Skeletal muscle tissue (tissue), 4 donors: Measurements from ENCODE around the gene IREB2. TPM values are rescaled to one million over a fixed set of nuclear protein-coding genes. Genes with fewer than 3 reads are reported as not detected.
A peak's percentile ranks its signal among the peaks of the same experiment; 100 is the strongest.
"Not testable (repeated sequence)": the region's sequence is repeated elsewhere in the genome, so short reads cannot be mapped to it uniquely, and the experiment has no call there.

ENCODE experiments used
- H3K27ac ChIP-seq: one replicate; pipeline ENCODE4 v1.7.0; 2013; ENCODE audit warnings: mild to moderate bottlenecking, low read depth, low read length, inconsistent platforms
- H3K27me3 ChIP-seq, 3 donors: one replicate each; pipeline ENCODE4 v1.7.0; 2013; ENCODE audit warnings: low read length in 3 of 3; ENCODE audit not compliant: control insufficient read depth in 3 of 3, insufficient read depth in 3 of 3
- H3K36me3 ChIP-seq, 3 donors: one replicate each; pipeline ENCODE4 v1.7.0; 2013; ENCODE audit warnings: low read length in 3 of 3; ENCODE audit not compliant: control insufficient read depth in 3 of 3, insufficient read depth in 3 of 3
- H3K4me1 ChIP-seq, 3 donors: one replicate each; pipeline ENCODE4 v1.7.0; 2013; ENCODE audit warnings: low read length in 3 of 3, mild to moderate bottlenecking in 3 of 3; ENCODE audit not compliant: control insufficient read depth in 3 of 3, insufficient read depth in 3 of 3
- H3K4me3 ChIP-seq, 3 donors: one replicate each; pipeline ENCODE4 v1.7.0; 2013; ENCODE audit warnings: low read length in 3 of 3
- H3K9ac ChIP-seq, 3 donors: one replicate each; pipeline ENCODE4 v1.7.0; 2013; ENCODE audit warnings: low read length in 3 of 3, mild to moderate bottlenecking in 3 of 3, moderate library complexity in 2 of 3, low read depth in 1 of 3
- H3K9me3 ChIP-seq, 3 donors: one replicate each; pipeline ENCODE4 v1.7.0; 2013; ENCODE audit warnings: low read length in 3 of 3; ENCODE audit not compliant: control insufficient read depth in 3 of 3
- total RNA-seq: library from RNA; depleted of rRNA; stranded (reverse); fragments of >200 nt; gene quantifications from one replicate; pipeline ENCODE4 v1.2.3, GENCODE V29; 2014
- donor health status: Osteomylitis.

The IREB2 gene
- total RNA-seq, 1 donor from 2014 or later: 35.0 TPM

DNA sequence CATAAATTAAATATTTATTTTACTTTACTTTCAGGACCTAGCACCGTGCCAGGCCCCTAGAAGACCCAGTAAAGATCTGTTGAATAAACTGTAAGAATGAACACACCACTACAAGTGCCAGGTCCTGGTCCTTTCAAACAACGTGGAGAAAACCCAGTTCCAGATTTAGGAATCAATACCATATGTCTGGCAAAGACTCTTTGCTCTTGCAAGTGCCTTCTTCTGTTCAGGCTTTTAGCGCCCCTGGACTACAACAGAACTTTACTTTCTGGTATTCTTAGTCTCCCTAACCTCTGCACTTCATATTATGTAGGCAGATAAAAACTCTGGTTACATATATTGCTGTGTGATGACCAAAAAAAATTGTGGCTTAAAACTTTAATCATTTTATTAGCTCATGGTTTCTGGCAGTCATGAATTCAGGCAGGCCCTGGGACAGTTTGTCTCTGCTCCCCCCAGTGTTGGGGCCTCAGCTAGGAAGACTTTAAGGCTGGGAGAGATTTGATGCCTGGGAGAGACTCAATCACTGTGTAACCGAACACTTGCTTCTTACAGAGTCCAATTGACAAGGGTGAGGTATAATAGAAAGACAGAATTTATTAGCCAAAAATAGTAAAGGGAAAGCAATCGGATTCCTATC, 99.4 kb downstream of the IREB2 start:
- peak overlapping the region in 1 of 3 donors; percentile 4 for H3K9ac ChIP-seq
- H3K4me3 ChIP-seq: no peak overlapping the region
- no peaks in the 10 kb centered on the region for H3K9me3 ChIP-seq
- H3K4me1 ChIP-seq: peaks cover 12 to 15% (median 13%) of the 10 kb centered on the region in 3 donors
- H3K36me3 ChIP-seq: peaks cover 0 to 5% (median 2%) of the 10 kb centered on the region in 3 donors
- no peak overlapping the region for H3K27ac ChIP-seq
- no peaks in the 10 kb centered on the region for H3K27me3 ChIP-seq

DNA sequence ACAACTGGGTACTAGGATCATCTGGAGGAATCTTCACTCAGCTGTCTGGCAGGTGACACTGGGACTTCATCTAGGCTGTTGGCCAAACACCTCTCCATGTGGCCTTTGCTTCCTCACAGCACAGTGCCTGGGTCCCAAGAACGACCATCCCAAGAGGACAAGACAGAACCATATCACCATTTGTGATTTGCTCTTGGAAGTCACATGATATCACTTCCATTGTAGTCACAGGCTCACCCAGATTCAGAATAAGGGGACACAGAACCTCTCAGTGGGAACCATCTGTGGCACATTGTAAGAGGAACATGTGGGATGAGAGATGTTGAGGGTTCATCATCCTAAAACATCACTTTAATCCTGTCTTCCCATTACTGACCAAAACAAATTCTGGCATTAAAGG, 100.3 kb downstream of the IREB2 start:
- no peaks in the 10 kb centered on the region for H3K9me3 ChIP-seq
- H3K4me1 ChIP-seq: peaks cover 14 to 20% (median 19%) of the 10 kb centered on the region in 3 donors
- no peak overlapping the region for H3K27ac ChIP-seq

DNA sequence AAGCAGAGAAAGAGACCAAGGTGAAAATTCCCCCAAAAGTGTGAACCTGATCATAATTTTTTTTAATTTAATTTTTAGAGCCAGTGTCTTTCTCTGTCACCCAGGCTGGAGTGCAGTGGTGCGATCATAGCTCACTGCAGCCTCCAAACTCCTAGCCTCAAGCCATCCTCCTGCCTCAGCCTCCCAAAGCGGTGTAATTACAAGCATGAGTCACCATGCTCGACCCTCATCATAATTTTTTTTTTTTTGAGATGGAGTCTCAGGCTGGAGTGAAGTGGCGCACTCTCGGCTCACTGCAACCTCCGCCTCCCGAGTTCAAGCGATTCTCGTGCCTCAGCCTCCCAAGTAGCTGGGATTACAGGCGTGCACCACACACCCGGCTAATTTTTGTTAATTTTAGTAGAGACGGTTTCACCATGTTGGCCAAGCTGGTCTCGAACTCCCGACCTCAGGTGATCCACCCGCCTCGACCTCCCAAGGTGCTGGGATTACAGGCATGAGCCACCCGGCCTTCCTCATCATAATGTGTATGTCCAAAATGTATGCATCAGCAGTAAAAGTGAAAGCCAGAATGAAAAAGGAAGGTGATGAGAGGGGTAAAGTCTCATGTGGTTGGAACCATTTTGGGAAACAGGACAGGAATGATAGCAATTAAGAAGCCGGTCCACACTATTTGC, 101.6 kb downstream of the IREB2 start:
- H3K4me1 ChIP-seq: peaks cover 14 to 20% (median 19%) of the 10 kb centered on the region in 3 donors
- H3K9ac ChIP-seq: peak overlapping the region; percentile 96 to 99 (median 97)
- not testable (repeated sequence) for H3K9me3 ChIP-seq, H3K27me3 ChIP-seq
- peak overlapping the region; percentile 96 for H3K27ac ChIP-seq
- H3K4me3 ChIP-seq: peak overlapping the region; percentile 97 to 100 (median 98)
- H3K36me3 ChIP-seq: peaks cover 7 to 18% (median 14%) of the 10 kb centered on the region in 3 donors

More for the DNA sequence above, 100.3 kb downstream of the IREB2 start:
- Histone ChIP-seq H3K4me3 (no peak overlapping the region), H3K9ac (no peak overlapping the region), H3K36me3 (peaks cover 7 to 14% (median 7%) of the 10 kb centered on the region in 3 donors), H3K27me3 (no peaks in the 10 kb centered on the region)

DNA sequence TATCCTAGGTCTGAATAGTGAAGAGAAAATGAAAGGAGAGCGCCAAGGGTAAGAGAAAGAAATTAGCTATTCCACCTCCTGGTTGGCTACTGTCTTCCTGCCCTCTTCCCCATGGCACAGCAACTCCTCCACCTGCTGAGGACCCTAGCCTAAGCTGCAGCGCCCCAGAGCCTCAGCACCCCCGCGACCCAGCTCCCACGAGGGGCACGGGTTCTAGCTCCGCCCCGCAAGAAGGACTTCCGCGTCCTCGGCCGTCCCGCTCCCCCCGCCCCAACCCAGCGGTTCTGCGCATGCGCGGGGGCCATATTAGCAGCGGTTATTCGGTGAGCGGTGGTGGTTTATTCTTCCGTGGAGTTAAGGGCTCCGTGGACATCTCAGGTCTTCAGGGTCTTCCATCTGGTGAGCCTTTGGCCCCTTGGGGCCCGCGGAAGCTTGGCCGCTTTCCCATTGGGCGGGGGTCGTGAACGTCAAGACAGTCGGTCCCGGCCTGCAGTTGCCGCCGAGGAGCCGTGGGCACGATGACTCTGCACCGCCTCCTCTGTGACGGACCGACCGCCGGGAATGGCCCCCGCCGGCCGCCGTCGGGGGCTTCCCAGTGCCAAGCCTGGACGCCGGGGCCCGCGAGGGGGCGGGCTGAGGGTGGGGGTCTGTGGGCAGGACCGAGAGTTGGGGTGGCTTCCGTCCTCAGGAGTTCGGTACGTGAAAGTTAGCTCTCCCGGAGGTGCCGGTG, 102.3 kb downstream of the IREB2 start, which contains the start of gene PSMA4:
TSS of gene PSMA4 (plus strand) at position 304 of the 730 bp plus-strand sequence. CDS start 1,484 bp downstream, outside the sequence.
- H3K4me3 ChIP-seq: peak within 1 kb of the TSS; percentile 97 to 100 (median 98)
- no peaks in the 10 kb centered on the region for H3K27me3 ChIP-seq
- H3K36me3 ChIP-seq: peaks cover 9 to 23% (median 20%) of the 10 kb centered on the region in 3 donors
- no peaks in the 10 kb centered on the region for H3K9me3 ChIP-seq
- H3K4me1 ChIP-seq: peaks cover 14 to 20% (median 19%) of the 10 kb centered on the region in 3 donors
- peak within 1 kb of the TSS; percentile 96 for H3K27ac ChIP-seq
- H3K9ac ChIP-seq: peak within 1 kb of the TSS; percentile 96 to 99 (median 97)

DNA sequence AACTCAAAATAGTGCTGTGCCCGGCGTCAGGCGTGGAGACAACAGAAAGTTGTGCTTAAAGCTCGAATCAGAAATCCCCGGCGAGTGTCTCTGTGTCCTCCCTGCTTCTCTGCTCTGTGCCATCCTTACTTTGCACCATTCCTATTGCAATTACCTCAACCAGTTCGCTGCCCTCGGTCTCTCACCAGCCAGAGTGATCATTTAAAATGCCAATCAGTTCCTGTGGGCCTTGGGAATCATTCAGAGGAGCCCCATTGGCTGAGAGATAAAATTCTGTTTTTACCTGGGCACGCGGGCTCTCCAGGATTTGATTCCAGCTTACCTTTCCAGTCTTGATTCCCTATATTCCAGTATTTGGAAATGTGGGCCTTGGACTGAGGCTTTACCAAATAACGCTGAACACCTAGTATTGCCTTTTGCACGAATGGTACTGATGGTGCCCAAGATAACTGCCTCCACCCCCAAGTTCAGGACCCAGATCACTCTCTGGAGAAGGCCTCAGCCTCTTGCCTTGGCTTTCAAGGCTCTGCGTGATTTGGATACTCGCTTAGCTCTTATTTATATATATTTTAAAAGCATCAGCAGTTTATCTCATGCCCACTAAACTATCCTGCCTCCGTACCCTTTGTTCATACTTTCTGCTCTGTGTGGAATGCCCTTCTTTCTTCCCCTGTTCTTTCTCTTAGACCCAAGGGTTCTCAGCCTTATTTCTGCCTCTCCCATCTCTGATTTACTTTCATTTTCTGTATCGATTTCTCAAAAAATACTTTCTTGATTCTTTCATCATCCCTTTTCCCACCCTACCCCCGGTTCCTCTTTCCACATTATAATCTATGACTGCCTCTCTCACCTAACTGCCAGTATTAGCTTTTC, 103.1 kb downstream of the IREB2 start:
- Histone ChIP-seq H3K9ac (peak overlapping the region; percentile 93 to 97 (median 96)), H3K4me3 (peak overlapping the region; percentile 97 to 100 (median 98)), H3K36me3 (peaks cover 16 to 31% (median 28%) of the 10 kb centered on the region in 3 donors), H3K27me3 (no peaks in the 10 kb centered on the region), H3K4me1 (peaks cover 14 to 20% (median 19%) of the 10 kb centered on the region in 3 donors), H3K9me3 (no peaks in the 10 kb centered on the region), H3K27ac (peak overlapping the region; percentile 96)

GRCh38 chr15:78541744-78542034, 103.7 kb downstream of the IREB2 start:
- Histone ChIP-seq H3K9ac (peak overlapping the region; percentile 93 to 97 (median 96)), H3K4me1 (peaks cover 14 to 20% (median 19%) of the 10 kb centered on the region in 3 donors), H3K27me3 (no peaks in the 10 kb centered on the region), H3K27ac (peak overlapping the region; percentile 96), H3K4me3 (peak overlapping the region; percentile 97 to 100 (median 98)), H3K36me3 (peaks cover 22 to 37% (median 32%) of the 10 kb centered on the region in 3 donors), H3K9me3 (no peaks in the 10 kb centered on the region)

DNA sequence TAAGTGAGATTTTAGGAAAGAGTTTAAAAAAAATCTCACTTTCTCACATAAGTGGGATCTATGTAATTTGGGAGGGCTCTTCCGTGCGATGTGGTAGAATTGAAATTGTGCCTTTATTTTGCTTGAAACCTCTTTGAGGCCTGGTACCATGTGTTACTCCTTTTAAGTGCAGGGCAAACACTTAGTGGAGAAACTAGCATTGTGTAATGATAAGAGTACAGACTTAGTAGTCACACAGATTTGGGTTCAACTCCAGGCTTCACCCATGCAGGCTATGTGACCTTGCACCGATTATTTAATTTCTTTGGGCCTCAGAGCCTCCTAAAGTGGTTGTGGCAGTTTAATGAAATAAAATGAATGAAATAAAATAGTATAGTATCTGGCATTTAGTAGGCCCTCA, 104.6 kb downstream of the IREB2 start:
- Histone ChIP-seq H3K36me3 (peaks cover 27 to 46% (median 41%) of the 10 kb centered on the region in 3 donors), H3K4me1 (peaks cover 14 to 20% (median 19%) of the 10 kb centered on the region in 3 donors), H3K27me3 (no peaks in the 10 kb centered on the region), H3K27ac (no peak overlapping the region), H3K9me3 (no peaks in the 10 kb centered on the region), H3K4me3 (no peak overlapping the region), H3K9ac (no peak overlapping the region)

DNA sequence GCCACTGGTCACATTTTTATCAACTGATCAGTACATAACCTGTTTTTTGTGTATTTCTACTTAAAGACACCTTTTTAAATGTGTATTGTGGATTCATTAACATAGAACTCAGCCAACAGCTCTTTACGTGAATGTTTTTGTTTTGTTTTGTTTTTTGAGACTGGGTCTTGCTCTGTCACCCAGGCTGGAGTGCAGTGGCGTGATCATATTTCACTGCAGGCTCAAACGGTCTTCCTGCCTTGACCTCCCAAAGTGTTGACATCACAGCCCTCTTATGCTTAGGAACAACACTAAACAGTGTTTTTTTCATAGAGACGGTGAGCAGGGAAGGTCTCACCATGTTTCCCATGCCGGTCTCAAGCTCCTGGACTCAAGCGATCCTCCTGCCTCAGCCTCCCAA, 112.2 kb downstream of the IREB2 start:
- Histone ChIP-seq H3K36me3 (peaks cover 38 to 55% (median 54%) of the 10 kb centered on the region in 3 donors), H3K27me3 (no peaks in the 10 kb centered on the region), H3K27ac (no peak overlapping the region)

GRCh38 chr15:78550815-78551214, 112.8 kb downstream of the IREB2 start:
- peaks cover 33 to 49% (median 48%) of the 10 kb centered on the region in 3 donors for H3K36me3 ChIP-seq

More for the DNA sequence above, 112.2 kb downstream of the IREB2 start:
- Histone ChIP-seq H3K4me1 (no peaks in the 10 kb centered on the region), H3K9me3 (no peaks in the 10 kb centered on the region), H3K9ac (no peak overlapping the region), H3K4me3 (no peak overlapping the region)

More at GRCh38 chr15:78550815-78551214, 112.8 kb downstream of the IREB2 start:
- Histone ChIP-seq H3K27ac (no peak overlapping the region), H3K27me3 (no peaks in the 10 kb centered on the region), H3K9me3 (no peaks in the 10 kb centered on the region), H3K4me3 (no peak overlapping the region), H3K9ac (no peak overlapping the region), H3K4me1 (no peaks in the 10 kb centered on the region)
